ENCODE results near the gene PROCA1.
"Not testable (repeated sequence)": the region's sequence is repeated elsewhere in the genome, so short reads cannot be mapped to it uniquely, and the experiment has no call there.

PROCA1 gene

GRCh38 chr17:28725660-28726225 is 14.1 kb upstream of the PROCA1 start:
- no peak for FAIRE-seq

- FAIRE-seq: no peak
Observed at GRCh38 chr17:28725166-28725659, 13.5 kb upstream of the PROCA1 start.

GRCh38 chr17:28724500-28725165 is 12.9 kb upstream of the PROCA1 start:
- FAIRE-seq: no peak

- not testable (repeated sequence) for FAIRE-seq
Observed at GRCh38 chr17:28723836-28724499, 12.3 kb upstream of the PROCA1 start.

DNA sequence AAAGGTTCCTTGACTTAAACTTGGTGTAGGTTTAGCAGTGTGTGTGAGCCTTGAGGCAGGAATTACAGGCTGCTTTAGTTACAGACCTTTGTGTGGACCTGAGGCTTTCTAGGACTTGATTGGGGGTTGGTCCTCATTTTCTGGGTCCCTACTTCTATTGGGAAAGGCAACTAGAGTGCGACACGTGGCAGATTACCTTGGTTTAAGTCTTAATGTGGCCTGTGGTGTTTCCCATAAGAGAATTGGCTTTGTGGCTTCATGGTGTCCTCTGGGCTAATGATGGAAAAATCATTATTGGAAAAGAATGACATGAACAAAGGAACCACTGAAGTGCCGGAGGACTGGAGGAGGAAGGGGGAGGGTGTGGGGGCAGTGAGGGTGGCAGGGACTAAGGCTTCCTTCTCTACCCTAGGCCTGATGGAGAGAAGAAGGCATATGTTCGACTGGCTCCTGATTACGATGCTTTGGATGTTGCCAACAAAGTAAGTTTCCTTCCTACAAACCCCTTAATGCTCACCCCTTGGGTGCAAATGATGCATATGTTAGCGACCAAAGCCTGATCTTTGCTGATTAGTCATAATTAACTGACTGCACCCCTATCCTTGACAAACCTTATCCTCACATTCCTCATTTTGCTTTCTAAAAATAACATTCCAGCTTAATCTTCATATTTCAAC is 11.6 kb upstream of the PROCA1 start:
- FAIRE-seq: no peak

DNA sequence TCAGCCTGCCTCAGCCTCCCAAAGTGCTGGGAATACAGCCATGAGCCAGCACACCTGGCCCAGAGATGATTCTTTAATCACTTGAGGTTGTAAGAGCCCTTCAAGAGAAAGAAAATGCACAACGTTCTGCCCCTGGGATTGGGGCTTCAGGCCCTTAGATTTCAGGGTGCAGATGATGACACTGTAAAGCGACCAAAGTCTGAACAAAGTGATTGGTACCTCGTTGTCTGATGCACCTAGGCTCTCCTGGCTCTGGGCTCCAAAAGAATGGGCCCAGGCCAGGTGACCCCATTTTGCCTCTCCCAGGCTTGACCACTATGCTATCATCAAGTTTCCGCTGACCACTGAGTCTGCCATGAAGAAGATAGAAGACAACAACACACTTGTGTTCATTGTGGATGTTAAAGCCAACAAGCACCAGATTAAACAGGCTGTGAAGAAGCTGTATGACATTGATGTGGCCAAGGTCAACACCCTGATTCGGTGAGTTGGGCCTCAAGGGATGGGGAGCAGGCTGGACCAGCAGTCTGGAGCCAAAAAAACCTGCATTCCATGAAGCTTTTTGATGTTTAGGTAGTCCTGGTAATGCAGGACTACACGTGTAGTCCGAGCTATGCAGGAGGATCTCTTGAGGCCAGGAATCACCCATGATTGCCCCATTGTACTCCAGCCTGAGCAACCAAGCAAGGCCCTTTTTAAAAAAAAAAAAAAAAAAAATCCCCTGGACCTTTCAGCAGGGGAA is 10.9 kb upstream of the PROCA1 start:
- FAIRE-seq: no peak

DNA sequence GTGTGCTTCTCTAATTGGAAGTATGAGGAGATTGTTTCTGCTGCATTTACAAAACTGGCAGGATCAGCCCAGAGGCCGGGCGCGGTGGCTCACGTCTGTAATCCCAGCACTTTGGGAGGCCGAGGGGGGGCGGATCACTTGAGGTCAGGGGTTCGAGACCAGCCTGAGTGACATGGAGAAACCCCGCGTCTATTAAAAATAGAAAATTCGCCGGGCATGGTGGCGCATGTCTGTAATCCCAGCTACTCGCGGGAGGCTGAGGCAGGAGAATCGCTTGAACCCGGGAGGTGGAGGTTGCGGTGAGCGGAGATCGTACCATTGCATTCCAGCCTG is 9.3 kb upstream of the PROCA1 start:
- not testable (repeated sequence) for FAIRE-seq

- no peak for FAIRE-seq
Observed at GRCh38 chr17:28720247-28720996, 8.7 kb upstream of the PROCA1 start.

- FAIRE-seq: no peak
Observed at GRCh38 chr17:28719021-28719433, 7.3 kb upstream of the PROCA1 start.

DNA sequence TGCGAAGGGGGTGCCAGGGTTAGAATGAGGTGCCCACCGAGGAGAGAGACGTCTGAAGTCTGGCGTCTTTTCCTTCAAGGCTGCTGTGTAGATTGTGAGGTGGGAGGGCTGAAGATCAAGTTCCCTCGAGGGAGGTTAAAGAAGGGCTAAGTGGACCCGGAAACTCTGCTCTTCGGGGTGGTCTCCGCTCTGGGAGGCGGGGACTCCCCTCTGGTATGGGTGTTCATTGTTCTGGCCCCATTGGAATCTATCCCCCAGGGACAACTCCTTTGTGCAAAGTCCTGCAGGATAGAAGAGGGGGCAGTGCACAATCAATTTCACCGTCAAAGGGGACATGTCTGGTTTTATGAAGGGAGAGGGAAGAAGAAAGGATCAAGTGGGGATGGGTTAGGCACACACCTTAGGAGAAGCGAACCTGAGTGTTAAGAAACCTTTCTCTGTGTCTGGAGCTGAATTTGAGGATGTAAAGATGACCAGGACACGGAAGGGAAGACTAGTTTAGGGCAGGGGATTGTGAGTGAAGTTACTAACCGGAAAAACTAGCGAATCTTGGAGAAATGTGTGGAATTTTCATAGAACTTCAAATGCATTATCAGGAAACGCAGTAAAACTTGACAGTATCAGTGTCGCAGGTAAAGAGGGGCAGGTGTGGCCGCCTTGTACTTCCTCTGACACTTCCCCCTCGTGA is 6.8 kb upstream of the PROCA1 start:
- no peak for FAIRE-seq

DNA sequence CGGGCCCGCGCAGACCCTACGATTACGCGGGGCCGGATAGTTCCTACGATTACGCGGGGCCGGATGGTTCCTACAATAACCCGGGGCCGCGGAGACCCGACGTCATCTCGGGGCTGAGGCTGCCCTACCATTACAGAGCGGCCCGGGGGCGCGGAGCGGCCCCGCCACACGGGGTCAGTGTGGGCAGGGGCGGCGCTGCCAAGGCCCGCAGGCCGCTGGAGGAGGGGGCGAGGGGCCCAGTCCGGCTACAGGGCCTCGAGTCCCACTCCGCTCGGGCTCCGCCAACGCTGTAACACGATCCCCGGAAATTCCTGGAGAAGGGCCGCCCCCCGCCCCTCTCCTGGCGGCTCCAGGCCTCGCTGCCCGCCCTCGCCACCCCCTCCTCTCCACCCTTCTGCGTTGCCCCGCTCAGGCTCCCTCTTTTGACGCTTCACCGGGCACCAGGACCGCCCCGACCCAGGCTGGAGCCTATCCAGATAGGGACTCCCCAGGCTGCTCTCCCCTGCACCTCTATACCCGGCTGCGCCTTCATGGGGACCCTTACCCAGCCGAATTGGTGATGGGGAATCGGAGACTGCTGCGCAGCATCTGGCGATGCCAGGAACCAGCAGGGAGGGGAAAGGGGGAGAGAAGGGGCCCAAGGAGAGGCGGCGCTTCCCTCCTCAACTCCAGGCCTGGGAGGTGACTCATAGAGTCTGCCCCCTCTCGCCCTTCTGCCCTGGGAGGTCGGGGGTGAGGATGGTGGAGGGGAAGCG is 6.1 kb upstream of the PROCA1 start, which contains the start of gene RAB34:
TSS of gene RAB34 (minus strand) at position 291 of the 755 bp plus-strand sequence. CDS start 602 bp downstream, outside the sequence.
- FAIRE-seq: no peak

- FAIRE-seq: no peak
Observed at GRCh38 chr17:28716740-28717577, 5.3 kb upstream of the PROCA1 start.

GRCh38 chr17:28715217-28715616 is 3.5 kb upstream of the PROCA1 start:
- no peak for FAIRE-seq

GRCh38 chr17:28714281-28714680 is 2.6 kb upstream of the PROCA1 start:
- FAIRE-seq: no peak

DNA sequence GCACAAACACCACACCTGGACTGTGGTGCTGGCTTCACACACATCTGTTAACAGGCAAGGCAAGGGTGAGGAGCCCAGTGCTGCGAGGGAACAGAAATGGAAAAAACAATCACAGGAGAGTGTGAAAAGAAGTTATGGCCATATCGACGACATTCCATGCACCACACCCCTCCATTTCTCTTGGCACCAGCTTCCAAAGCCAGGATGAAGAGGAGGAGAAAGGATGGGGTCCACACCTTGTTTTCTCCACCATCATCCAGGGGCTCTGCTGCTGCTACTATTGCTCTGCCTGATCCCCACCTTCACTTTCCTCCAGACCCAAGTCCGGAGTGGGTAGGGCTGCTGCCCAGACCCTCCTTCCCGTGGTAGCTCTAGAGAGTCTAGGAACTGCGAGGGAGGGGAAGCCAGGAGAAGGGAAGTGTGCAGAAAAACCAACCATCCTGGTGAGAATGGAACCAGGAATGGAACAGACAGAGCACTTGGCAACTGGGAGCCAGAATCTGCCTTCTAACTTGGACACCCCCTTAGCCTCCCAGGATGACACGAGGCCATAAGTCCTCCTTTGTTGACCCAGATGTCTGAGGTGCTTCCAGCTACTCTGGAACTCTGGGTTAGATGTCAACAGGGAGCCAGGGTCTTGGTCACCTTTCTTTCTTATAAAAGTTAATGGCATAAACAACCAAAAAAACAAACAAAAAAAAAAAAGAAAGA is 1.2 kb upstream of the PROCA1 start:
- no peak for FAIRE-seq

GRCh38 chr17:28712032-28712704 is 480 bp upstream of the PROCA1 start:
- no peak for FAIRE-seq

- no peak for FAIRE-seq
Observed at GRCh38 chr17:28710861-28711722, 596 bp downstream of the PROCA1 start.

Data from colon (tissue), 2 donors.